Stimulated activated CD4-positive, alpha-beta T cell treated with anti-CD3 and anti-CD28 coated beads, TNF-alpha, amount 100 ng/mL, for 4 hours (primary cell): ENCODE measurements around the gene PRELP.

Experiments used
- DNase-seq, 3 experiments: peaks; one replicate each; pipeline ENCODE4 v3.0.0-alpha.2; 2020; ENCODE audit warnings: low read depth in 3 of 3

The PRELP gene

GRCh38 chr1:203478231-203478630 is 2.6 kb downstream of the PRELP start:
- no peak for DNase-seq

- DNase-seq = no peak
Observed at GRCh38 chr1:203478986-203479385, 3.4 kb downstream of the PRELP start.

GRCh38 chr1:203479646-203480045 is 4.0 kb downstream of the PRELP start:
- no peak for DNase-seq

GRCh38 chr1:203480084-203480483 is 4.5 kb downstream of the PRELP start:
- DNase-seq = no peak

- DNase-seq = peak in 2 of 3 experiments; percentile 6 to 31
Observed at GRCh38 chr1:203480525-203481084, 5.0 kb downstream of the PRELP start.

GRCh38 chr1:203481196-203481595 is 5.6 kb downstream of the PRELP start:
- DNase-seq = no peak

- no peak for DNase-seq
Observed at GRCh38 chr1:203486618-203487370, 11.2 kb downstream of the PRELP start.

- no peak for DNase-seq
Observed at GRCh38 chr1:203488539-203488938, 12.9 kb downstream of the PRELP start.

- DNase-seq = no peak
Observed at GRCh38 chr1:203490607-203491006, 15.0 kb downstream of the PRELP start.

- DNase-seq = no peak
Observed at GRCh38 chr1:203491664-203492063, 16.1 kb downstream of the PRELP start.

GRCh38 chr1:203492082-203492747 is 16.6 kb downstream of the PRELP start:
- DNase-seq = no peak

- no peak for DNase-seq
Observed at GRCh38 chr1:203492748-203493130, 17.1 kb downstream of the PRELP start.

- no peak for DNase-seq
Observed at GRCh38 chr1:203493901-203494300, 18.3 kb downstream of the PRELP start, which contains the start of gene OPTC. OPTC (plus strand) TSS chr1:203494153; CDS start chr1:203496006, 1,853 bp downstream.

GRCh38 chr1:203495845-203496244 is 20.2 kb downstream of the PRELP start:
- no peak for DNase-seq

- no peak for DNase-seq
Observed at GRCh38 chr1:203497269-203497777, 21.7 kb downstream of the PRELP start.

- DNase-seq = no peak
Observed at GRCh38 chr1:203499643-203500278, 24.2 kb downstream of the PRELP start.

GRCh38 chr1:203500279-203500678 is 24.7 kb downstream of the PRELP start:
- DNase-seq = no peak

- no peak for DNase-seq
Observed at GRCh38 chr1:203503836-203504235, 28.2 kb downstream of the PRELP start.

GRCh38 chr1:203504400-203505250 is 29.0 kb downstream of the PRELP start:
- peak; percentile 47 to 64 (median 63) for DNase-seq

- no peak for DNase-seq
Observed at GRCh38 chr1:203505526-203506204, 30.1 kb downstream of the PRELP start.
